HEK293T (cell line): ENCODE data around the gene TGM5.

Experiments
- CTCF ChIA-PET: fragments of 350-600 bp; formaldehyde crosslinking; extraction: SDS; loops from one replicate; lab custom pipeline; 2021; ENCODE audit warnings: antibody characterized with exemption, inconsistent platforms; lab: Yijun Ruan, JAX
- POLR2A ChIA-PET: fragments of 350-600 bp; formaldehyde crosslinking; extraction: SDS; loops from one replicate; lab custom pipeline; 2020; ENCODE audit warnings: antibody characterized with exemption, inconsistent platforms; lab: Yijun Ruan, JAX
- DNase-seq: peaks from one replicate; pipeline ENCODE4 v3.0.0; 2012; ENCODE audit warnings: mixed read lengths; ENCODE audit errors: extremely low spot score
- ARNT ChIP-seq: fragments of 450-650 bp; IDR thresholded peaks from 2 replicates; pipeline ENCODE4 v1.6.1; 2017; ENCODE audit warnings: mild to moderate bottlenecking
- BHLHE40 ChIP-seq: fragments of 450-650 bp; IDR thresholded peaks from 2 replicates; pipeline ENCODE4 v1.6.1; 2016; ENCODE audit warnings: mild to moderate bottlenecking, moderate library complexity, borderline replicate concordance
- CTBP1 ChIP-seq: fragments of 450-650 bp; IDR thresholded peaks from 2 replicates; pipeline ENCODE4 v1.6.1; 2016; ENCODE audit warnings: borderline replicate concordance
- ELF4 ChIP-seq: fragments of 450-650 bp; IDR thresholded peaks from 2 replicates; pipeline ENCODE4 v1.6.1; 2017; ENCODE audit warnings: antibody characterized with exemption
- FOXA1 ChIP-seq: fragments of 450-650 bp; IDR thresholded peaks from 2 replicates; pipeline ENCODE4 v1.6.1; 2016; ENCODE audit warnings: mild to moderate bottlenecking
- FOXK2 ChIP-seq: fragments of 450-650 bp; IDR thresholded peaks from 2 replicates; pipeline ENCODE4 v1.6.1; 2016; ENCODE audit warnings: mild to moderate bottlenecking
- HDGF ChIP-seq: fragments of 450-650 bp; IDR thresholded peaks from 2 replicates; pipeline ENCODE4 v1.6.1; 2017; ENCODE audit warnings: antibody characterized with exemption, borderline replicate concordance
- L3MBTL2 ChIP-seq: fragments of 450-650 bp; conservative IDR thresholded peaks from 2 replicates; pipeline ENCODE4 v1.6.1; 2016; ENCODE audit warnings: mild to moderate bottlenecking
- LEF1 ChIP-seq: fragments of 450-650 bp; IDR thresholded peaks from 2 replicates; pipeline ENCODE4 v1.6.1; 2017; ENCODE audit warnings: mild to moderate bottlenecking, borderline replicate concordance
- NFRKB ChIP-seq: fragments of 450-650 bp; IDR thresholded peaks from 2 replicates; pipeline ENCODE4 v1.6.1; 2016; ENCODE audit warnings: mild to moderate bottlenecking, moderate library complexity
- SP1 ChIP-seq: fragments of 450-650 bp; IDR thresholded peaks from 2 replicates; pipeline ENCODE4 v1.6.1; 2017
- SUZ12 ChIP-seq: fragments of 450-650 bp; IDR thresholded peaks from 2 replicates; pipeline ENCODE4 v1.6.1; 2016; ENCODE audit warnings: mild to moderate bottlenecking
- TARDBP ChIP-seq: fragments of 450-650 bp; IDR thresholded peaks from 2 replicates; pipeline ENCODE4 v1.6.1; 2016
- ZNF384 ChIP-seq: fragments of 450-650 bp; IDR thresholded peaks from 2 replicates; pipeline ENCODE4 v1.6.1; 2016
- TF ChIP-seq, protein P1 (sequence below): fragments of 450-650 bp; IDR thresholded peaks from 2 replicates; pipeline ENCODE4 v1.6.1; 2016

The TGM5 gene

DNA sequence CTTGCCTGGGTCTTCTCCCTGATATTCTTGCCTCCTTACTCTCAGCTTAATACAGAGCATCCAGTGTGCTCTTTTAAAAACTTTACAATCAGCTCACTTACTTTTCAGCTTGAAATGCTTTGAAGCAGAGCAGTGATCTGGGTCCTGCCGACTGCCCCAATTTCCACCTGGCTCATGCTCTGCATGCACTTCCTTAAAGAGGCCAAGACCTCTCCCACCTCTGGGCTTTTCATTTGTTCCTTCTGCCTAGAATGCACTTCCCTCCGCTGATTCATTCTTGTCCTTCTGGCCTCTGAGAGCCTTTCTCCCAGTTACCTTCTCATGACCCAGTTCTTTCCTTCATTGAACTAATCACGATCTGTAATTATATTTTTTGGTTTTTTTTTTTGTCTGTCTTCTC, 83.5 kb downstream of the TGM5 start:
- ChIA-PET CTCF (interaction anchor here (1.2 kb wide), 1 partner anchor 21 kb away, joined by 3 read pairs; no protein-coding TSS in a partner anchor), POLR2A (interaction anchor here (0.5 kb wide), 1 partner anchor 473 kb away, joined by 3 read pairs; no protein-coding TSS in a partner anchor)
- DNase-seq, result no peak
- TF ChIP-seq ARNT (no peak), LEF1 (no peak), FOXA1 (no peak), HDGF (no peak), NFRKB (no peak), ZNF384 (no peak), SUZ12 (no peak), BHLHE40 (no peak), SP1 (no peak), L3MBTL2 (no peak), CTBP1 (no peak), ELF4 (no peak), TARDBP (no peak), FOXK2 (no peak)
- TF ChIP-seq, protein P1, sequence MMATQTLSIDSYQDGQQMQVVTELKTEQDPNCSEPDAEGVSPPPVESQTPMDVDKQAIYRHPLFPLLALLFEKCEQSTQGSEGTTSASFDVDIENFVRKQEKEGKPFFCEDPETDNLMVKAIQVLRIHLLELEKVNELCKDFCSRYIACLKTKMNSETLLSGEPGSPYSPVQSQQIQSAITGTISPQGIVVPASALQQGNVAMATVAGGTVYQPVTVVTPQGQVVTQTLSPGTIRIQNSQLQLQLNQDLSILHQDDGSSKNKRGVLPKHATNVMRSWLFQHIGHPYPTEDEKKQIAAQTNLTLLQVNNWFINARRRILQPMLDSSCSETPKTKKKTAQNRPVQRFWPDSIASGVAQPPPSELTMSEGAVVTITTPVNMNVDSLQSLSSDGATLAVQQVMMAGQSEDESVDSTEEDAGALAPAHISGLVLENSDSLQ, result no peak
